ENCODE data around the gene MYRFL. TPM values are rescaled to one million over a fixed set of nuclear protein-coding genes. Genes with fewer than 3 reads are reported as not detected.
"Not testable (repeated sequence)": the region's sequence is repeated elsewhere in the genome, so short reads cannot be mapped to it uniquely, and the experiment has no call there.

MYRFL gene
- not detected for total RNA-seq

- no peak within 1 kb of the TSS for H3K27ac Mint-ChIP-seq
- no peaks in the 10 kb centered on the region for H3K36me3 Mint-ChIP-seq
Observed at GRCh38 chr12:69824966-69825560, at the start of gene MYRFL. MYRFL (plus strand) TSS chr12:69825227; CDS start chr12:69825518, 291 bp downstream.

GRCh38 chr12:69779928-69780327 is 45.1 kb upstream of the MYRFL start:
- Mint-ChIP-seq H3K9me3 (peaks cover 10% of the 10 kb centered on the region), H3K27ac (no peak overlapping the region), H3K4me3 (no peak overlapping the region), H3K27me3 (no peaks in the 10 kb centered on the region), H3K36me3 (peaks cover 47% of the 10 kb centered on the region), H3K4me1 (peaks cover 2% of the 10 kb centered on the region)
- DNase-seq: no peak

More at GRCh38 chr12:69824966-69825560, at the start of gene MYRFL:
- Mint-ChIP-seq H3K4me1 (no peaks in the 10 kb centered on the region), H3K4me3 (no peak within 1 kb of the TSS), H3K27me3 (peaks cover 17% of the 10 kb centered on the region), H3K9me3 (no peaks in the 10 kb centered on the region)
- no peak for DNase-seq

- Mint-ChIP-seq H3K36me3 (peaks cover 65% of the 10 kb centered on the region), H3K9me3 (peaks cover 10% of the 10 kb centered on the region), H3K27ac (no peak overlapping the region), H3K4me3 (no peak overlapping the region), H3K27me3 (no peaks in the 10 kb centered on the region), H3K4me1 (peaks cover 2% of the 10 kb centered on the region)
- no peak for DNase-seq
Observed at GRCh38 chr12:69783365-69783764, 41.7 kb upstream of the MYRFL start.

GRCh38 chr12:69789351-69789750 is 35.7 kb upstream of the MYRFL start:
- H3K4me3 Mint-ChIP-seq: no peak overlapping the region
- H3K36me3 Mint-ChIP-seq: peaks cover 69% of the 10 kb centered on the region
- no peak overlapping the region for H3K27ac Mint-ChIP-seq
- H3K4me1 Mint-ChIP-seq: no peaks in the 10 kb centered on the region
- no peaks in the 10 kb centered on the region for H3K27me3 Mint-ChIP-seq
- DNase-seq: no peak
- H3K9me3 Mint-ChIP-seq: peaks cover 26% of the 10 kb centered on the region

- Mint-ChIP-seq H3K27ac (no peak overlapping the region), H3K36me3 (peaks cover 71% of the 10 kb centered on the region), H3K4me1 (no peaks in the 10 kb centered on the region), H3K9me3 (peaks cover 28% of the 10 kb centered on the region), H3K27me3 (no peaks in the 10 kb centered on the region), H3K4me3 (no peak overlapping the region)
- no peak for DNase-seq
Observed at GRCh38 chr12:69792533-69792932, 32.5 kb upstream of the MYRFL start.

GRCh38 chr12:69807101-69807897 is 17.7 kb upstream of the MYRFL start:
- peaks cover 25% of the 10 kb centered on the region for H3K9me3 Mint-ChIP-seq
- H3K4me1 Mint-ChIP-seq, H3K4me3 Mint-ChIP-seq, H3K27me3 Mint-ChIP-seq, DNase-seq, H3K27ac Mint-ChIP-seq: not testable (repeated sequence)
- H3K36me3 Mint-ChIP-seq: peaks cover 76% of the 10 kb centered on the region

- Mint-ChIP-seq H3K4me3 (no peak overlapping the region), H3K9me3 (peaks cover 17% of the 10 kb centered on the region), H3K36me3 (peaks cover 57% of the 10 kb centered on the region), H3K27me3 (no peaks in the 10 kb centered on the region), H3K4me1 (no peaks in the 10 kb centered on the region), H3K27ac (no peak overlapping the region)
- no peak for DNase-seq
Observed at GRCh38 chr12:69810870-69811498, 14.0 kb upstream of the MYRFL start.

GRCh38 chr12:69816082-69816481 is 8.9 kb upstream of the MYRFL start:
- Mint-ChIP-seq H3K4me3 (no peak overlapping the region), H3K4me1 (no peaks in the 10 kb centered on the region), H3K36me3 (peaks cover 21% of the 10 kb centered on the region), H3K27me3 (no peaks in the 10 kb centered on the region), H3K27ac (no peak overlapping the region), H3K9me3 (no peaks in the 10 kb centered on the region)
- DNase-seq: no peak

GRCh38 chr12:69821032-69821455 is 4.0 kb upstream of the MYRFL start:
- H3K4me1 Mint-ChIP-seq: no peaks in the 10 kb centered on the region
- H3K36me3 Mint-ChIP-seq: peaks cover 6% of the 10 kb centered on the region
- H3K27me3 Mint-ChIP-seq: peaks cover 4% of the 10 kb centered on the region
- no peak for DNase-seq
- no peak overlapping the region for H3K4me3 Mint-ChIP-seq
- no peaks in the 10 kb centered on the region for H3K9me3 Mint-ChIP-seq
- H3K27ac Mint-ChIP-seq: no peak overlapping the region

GRCh38 chr12:69821456-69822159 is 3.4 kb upstream of the MYRFL start:
- peaks cover 5% of the 10 kb centered on the region for H3K36me3 Mint-ChIP-seq
- H3K27me3 Mint-ChIP-seq: peaks cover 4% of the 10 kb centered on the region
- H3K4me1 Mint-ChIP-seq: no peaks in the 10 kb centered on the region
- no peak for DNase-seq
- no peaks in the 10 kb centered on the region for H3K9me3 Mint-ChIP-seq
- no peak overlapping the region for H3K4me3 Mint-ChIP-seq
- no peak overlapping the region for H3K27ac Mint-ChIP-seq

GRCh38 chr12:69822201-69822860 is 2.7 kb upstream of the MYRFL start:
- Mint-ChIP-seq H3K27me3 (peaks cover 5% of the 10 kb centered on the region), H3K9me3 (no peaks in the 10 kb centered on the region), H3K36me3 (peaks cover 5% of the 10 kb centered on the region)

GRCh38 chr12:69824028-69824427 is 999 bp upstream of the MYRFL start:
- Mint-ChIP-seq H3K27me3 (peaks cover 14% of the 10 kb centered on the region), H3K36me3 (no peaks in the 10 kb centered on the region), H3K4me3 (no peak overlapping the region), H3K9me3 (no peaks in the 10 kb centered on the region), H3K27ac (no peak overlapping the region), H3K4me1 (no peaks in the 10 kb centered on the region)
- no peak for DNase-seq

More at GRCh38 chr12:69822201-69822860, 2.7 kb upstream of the MYRFL start:
- no peak overlapping the region for H3K4me3 Mint-ChIP-seq
- no peaks in the 10 kb centered on the region for H3K4me1 Mint-ChIP-seq
- H3K27ac Mint-ChIP-seq: no peak overlapping the region
- DNase-seq: no peak

- Mint-ChIP-seq H3K4me3 (no peak overlapping the region), H3K36me3 (no peaks in the 10 kb centered on the region), H3K9me3 (no peaks in the 10 kb centered on the region), H3K27me3 (peaks cover 30% of the 10 kb centered on the region), H3K27ac (no peak overlapping the region), H3K4me1 (no peaks in the 10 kb centered on the region)
- no peak for DNase-seq
Observed at GRCh38 chr12:69828897-69829296, 3.9 kb downstream of the MYRFL start.

GRCh38 chr12:69833696-69834095 is 8.7 kb downstream of the MYRFL start:
- peaks cover 23% of the 10 kb centered on the region for H3K27me3 Mint-ChIP-seq

More at GRCh38 chr12:69833696-69834095, 8.7 kb downstream of the MYRFL start:
- H3K9me3 Mint-ChIP-seq: no peaks in the 10 kb centered on the region
- H3K4me1 Mint-ChIP-seq: no peaks in the 10 kb centered on the region
- no peak overlapping the region for H3K4me3 Mint-ChIP-seq
- no peak for DNase-seq
- H3K27ac Mint-ChIP-seq: no peak overlapping the region
- no peaks in the 10 kb centered on the region for H3K36me3 Mint-ChIP-seq

Measured in activated naive CD8-positive, alpha-beta T cell treated with anti-CD3 and anti-CD28 coated beads for 36 hours (primary cell).